Subcutaneous adipose tissue (tissue), 4 donors: ENCODE data around the gene TMEM79. TPM values are rescaled to one million over a fixed set of nuclear protein-coding genes. Genes with fewer than 3 reads are reported as not detected.

Experiments
- CTCF ChIP-seq: fragments of 450-650 bp; IDR thresholded peaks from one replicate; pipeline ENCODE4 v1.5.1; 2016; ENCODE audit warnings: low read depth, mild to moderate bottlenecking, control low read depth, antibody characterized with exemption, moderate library complexity
- total RNA-seq, 4 donors: library from RNA; depleted of rRNA; stranded (reverse); fragments of >200 nt; gene quantifications; one replicate each; pipeline ENCODE4 v1.1.0, GENCODE V29; 2016

Gene TMEM79, protein sequence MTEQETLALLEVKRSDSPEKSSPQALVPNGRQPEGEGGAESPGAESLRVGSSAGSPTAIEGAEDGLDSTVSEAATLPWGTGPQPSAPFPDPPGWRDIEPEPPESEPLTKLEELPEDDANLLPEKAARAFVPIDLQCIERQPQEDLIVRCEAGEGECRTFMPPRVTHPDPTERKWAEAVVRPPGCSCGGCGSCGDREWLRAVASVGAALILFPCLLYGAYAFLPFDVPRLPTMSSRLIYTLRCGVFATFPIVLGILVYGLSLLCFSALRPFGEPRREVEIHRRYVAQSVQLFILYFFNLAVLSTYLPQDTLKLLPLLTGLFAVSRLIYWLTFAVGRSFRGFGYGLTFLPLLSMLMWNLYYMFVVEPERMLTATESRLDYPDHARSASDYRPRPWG
- total RNA-seq = 1 to 10 TPM in 3 of 4 donors, not detected in 1; 1.0 to 2.3 (median 2.2) TPM

DNA sequence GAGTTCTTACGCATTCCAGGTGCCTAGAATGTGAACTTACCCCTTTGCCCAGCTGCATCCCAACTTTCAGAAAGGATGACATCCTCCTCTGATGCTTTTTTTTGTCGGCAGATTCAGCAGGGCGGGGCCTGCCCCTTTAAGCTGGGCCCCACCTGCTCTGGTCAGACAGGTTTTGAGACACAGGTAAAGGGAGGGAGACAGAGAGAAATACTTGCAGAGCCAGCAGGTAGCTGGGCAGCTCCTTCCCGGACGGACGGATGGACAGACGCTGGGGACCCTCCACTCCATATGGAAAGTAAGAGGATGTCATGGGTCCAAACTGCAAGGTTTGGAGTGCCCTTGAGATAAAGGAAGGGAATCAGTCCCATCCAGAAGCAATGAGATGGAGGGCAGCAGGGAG, at the start of gene TMEM79:
TSS of gene TMEM79 (plus strand) at position 214 of the 400 bp plus-strand sequence. CDS start 902 bp downstream, outside the sequence.
- TF ChIP-seq CTCF = no peak

DNA sequence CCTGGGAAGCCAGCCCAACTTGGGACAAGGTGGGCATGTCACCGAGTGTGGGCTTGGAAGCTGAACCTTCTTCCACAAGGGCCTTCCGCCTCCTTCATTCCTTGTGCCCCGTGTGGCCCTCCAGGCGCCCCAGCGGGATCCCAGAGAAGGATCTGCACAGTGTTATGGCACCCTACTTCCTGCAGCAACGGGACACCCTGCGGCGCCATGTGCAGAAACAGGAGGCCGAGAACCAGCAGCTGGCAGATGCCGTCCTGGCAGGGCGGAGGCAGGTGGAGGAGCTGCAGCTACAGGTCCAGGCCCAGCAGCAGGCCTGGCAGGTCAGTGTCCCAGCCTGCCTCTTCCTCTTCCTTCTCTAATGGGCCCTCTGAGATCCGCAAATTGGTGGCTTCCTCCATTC, 48.0 kb upstream of the TMEM79 start:
- TF ChIP-seq CTCF = no peak

DNA sequence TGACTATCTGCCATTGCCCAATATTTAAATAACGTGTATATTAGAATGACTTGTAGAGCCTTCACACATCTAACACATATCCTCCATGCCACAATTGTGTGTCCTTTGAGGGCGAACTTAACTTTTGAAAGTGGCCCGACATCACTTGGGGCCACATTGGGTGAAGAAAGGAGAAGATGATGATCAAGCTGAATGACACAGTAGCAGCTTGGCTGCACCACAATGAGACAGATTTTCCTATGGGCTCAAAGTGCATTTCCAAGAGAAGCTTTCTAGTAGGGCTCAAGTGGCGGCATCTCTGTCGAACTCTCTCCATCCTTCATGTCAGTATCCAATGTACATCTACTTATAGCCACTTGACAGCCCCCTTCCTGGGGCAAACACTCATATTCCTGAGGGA, 45.9 kb upstream of the TMEM79 start:
- no peak for TF ChIP-seq CTCF

- no peak for TF ChIP-seq CTCF
Observed at GRCh38 chr1:156241311-156241811, 42.8 kb upstream of the TMEM79 start.

GRCh38 chr1:156241926-156242325, 42.2 kb upstream of the TMEM79 start, which contains the start of gene BGLAP:
Gene BGLAP (plus strand): TSS chr1:156242184. CDS start chr1:156242232, 48 bp downstream.
- TF ChIP-seq CTCF = no peak

- TF ChIP-seq CTCF = no peak
Observed at GRCh38 chr1:156242738-156243137, 41.4 kb upstream of the TMEM79 start.

DNA sequence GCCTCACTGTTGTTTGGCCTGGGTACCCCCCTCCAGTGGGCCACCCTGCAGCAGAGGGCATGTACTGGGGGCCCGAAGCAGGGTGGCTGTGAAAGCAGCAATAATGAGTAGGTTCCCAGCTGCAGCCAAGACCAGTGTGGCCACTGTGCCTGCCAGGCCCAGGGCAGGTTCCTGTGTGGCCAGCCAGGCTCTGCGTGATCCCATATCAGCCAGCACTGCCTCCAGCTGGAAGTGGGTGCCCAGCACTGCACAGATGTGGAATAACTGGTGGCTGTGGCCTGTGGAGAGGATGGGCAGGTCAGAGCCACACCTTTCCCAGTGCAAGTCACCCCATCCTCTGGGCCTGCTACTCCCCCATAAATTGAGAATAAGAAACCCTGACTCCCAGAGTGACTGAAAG, 40.0 kb upstream of the TMEM79 start:
- no peak for TF ChIP-seq CTCF
